Upper lobe of left lung (tissue), 6 donors: ENCODE data around the gene HMMR. TPM values are rescaled to one million over a fixed set of nuclear protein-coding genes. Genes with fewer than 3 reads are reported as not detected.

Source experiments
- ATAC-seq, 2 donors: fragments of 200-7000 bp; cut with Tn5 transposase; one replicate each; pipeline ENCODE4 v1.9.1; 2022; ENCODE audit warnings: mild to moderate bottlenecking in 2 of 2, moderate library complexity in 2 of 2; ENCODE audit not compliant: low FRiP score in 2 of 2
- DNase-seq, 2 donors: peaks; one replicate each; pipeline ENCODE4 v3.0.0-alpha.2; 2019 to 2020
- H3K27ac ChIP-seq, 4 donors: fragments of 200-600 bp; sonication (generic); one replicate each; pipeline ENCODE4 v1.5.1; 2016 to 2019
- H3K27me3 ChIP-seq, 4 donors: fragments of 200-600 bp; sonication (generic); one replicate each; pipeline ENCODE4 v1.5.1; 2017 to 2019
- H3K36me3 ChIP-seq, 4 donors: fragments of 200-600 bp; sonication (generic); one replicate each; pipeline ENCODE4 v1.5.1; 2016 to 2019
- H3K4me1 ChIP-seq, 4 donors: fragments of 200-600 bp; sonication (generic); one replicate each; pipeline ENCODE4 v1.5.1; 2018 to 2019
- H3K4me3 ChIP-seq, 4 donors: fragments of 200-600 bp; sonication (generic); one replicate each; pipeline ENCODE4 v1.5.1; 2017 to 2019; ENCODE audit warnings: mild to moderate bottlenecking in 2 of 4, moderate library complexity in 1 of 4
- H3K9me3 ChIP-seq, 4 donors: fragments of 200-600 bp; sonication (generic); one replicate each; pipeline ENCODE4 v1.5.1; 2018 to 2019
- CTCF ChIP-seq, 6 experiments: fragments of 450-650 bp in 4 of 6; fragments of 200-600 bp in 2 of 6; sonication (generic) in 2 of 6; IDR thresholded peaks; one replicate each; pipeline ENCODE4 v1.5.1; 2016 to 2019; ENCODE audit warnings: antibody characterized with exemption in 6 of 6
- EP300 ChIP-seq, 4 donors: sonication (generic); formaldehyde crosslinking; IDR thresholded peaks; one replicate each; pipeline ENCODE4 v1.5.1; 2017; ENCODE audit warnings: antibody characterized with exemption in 4 of 4, control low read depth in 2 of 4
- POLR2A ChIP-seq, 4 donors: fragments of 450-650 bp; IDR thresholded peaks; one replicate each; pipeline ENCODE4 v1.5.1; 2016 to 2017; ENCODE audit warnings: antibody characterized with exemption in 4 of 4, mild to moderate bottlenecking in 2 of 4
- POLR2AphosphoS5 ChIP-seq, 2 donors: sonication (generic); formaldehyde crosslinking; IDR thresholded peaks; one replicate each; pipeline ENCODE4 v1.5.1; 2017; ENCODE audit warnings: antibody characterized with exemption in 2 of 2
- WGBS, 2 donors: methylation state at CpG; one replicate each; pipeline ENCODE4 v1.1.5; 2017 to 2018; 5-methylcytosine and 5-hydroxymethylcytosine counted together
- total RNA-seq, 6 donors: library from RNA; depleted of rRNA in 4 of 6; stranded (reverse); fragments of >200 nt in 4 of 6; gene quantifications; one replicate each; pipeline versions ENCODE4 v1.1.0 to v1.2.1, GENCODE V29; 2016 to 2021
- donor health status: DM: no; HTN: no; CAD: no; lungs with moderate emphysema.
- donor health status: DM: no; HTN: yes; CAD: no; lungs with severe emphysema.

HMMR gene
- total RNA-seq, 6 donors from 2014 or later = 0.74 to 4.2 (median 1.9) TPM

- DNase-seq (no peak), ATAC-seq (no peak)
- no peak overlapping the region for H3K27ac ChIP-seq
- no peak overlapping the region for H3K4me3 ChIP-seq
- TF ChIP-seq POLR2AphosphoS5 (IDR thresholded peaks at IDR 0.05) (no peak), CTCF (IDR thresholded peaks at IDR 0.05) (no peak), POLR2A (IDR thresholded peaks at IDR 0.05) (no peak), EP300 (IDR thresholded peaks at IDR 0.05) (no peak)
- peaks cover 0 to 2% (median 0%) of the 10 kb centered on the region in 4 donors for H3K4me1 ChIP-seq
- no peaks in the 10 kb centered on the region for H3K27me3 ChIP-seq
- WGBS, 2 donors = 84 to 93% methylated on average over 6 of the region's 6 CpGs
- H3K9me3 ChIP-seq = no peaks in the 10 kb centered on the region
- peaks cover 18 to 74% (median 41%) of the 10 kb centered on the region in 4 donors for H3K36me3 ChIP-seq
Observed at GRCh38 chr5:163445345-163445744, 15.1 kb upstream of the HMMR start.

GRCh38 chr5:163447191-163447590 lies 13.2 kb upstream of the HMMR start:
- Histone ChIP-seq H3K36me3 (peaks cover 12 to 71% (median 36%) of the 10 kb centered on the region in 4 donors), H3K9me3 (no peaks in the 10 kb centered on the region), H3K4me1 (no peaks in the 10 kb centered on the region), H3K27ac (no peak overlapping the region), H3K4me3 (no peak overlapping the region), H3K27me3 (no peaks in the 10 kb centered on the region)
- DNase-seq (no peak), ATAC-seq (no peak)
- TF ChIP-seq POLR2AphosphoS5 (IDR thresholded peaks at IDR 0.05) = no peak
- no peak for TF ChIP-seq CTCF (IDR thresholded peaks at IDR 0.05)
- TF ChIP-seq POLR2A (IDR thresholded peaks at IDR 0.05) = no peak
- TF ChIP-seq EP300 (IDR thresholded peaks at IDR 0.05) = no peak

- no peaks in the 10 kb centered on the region for H3K4me1 ChIP-seq
Observed at GRCh38 chr5:163447875-163448274, 12.6 kb upstream of the HMMR start.

GRCh38 chr5:163448491-163448890 lies 11.9 kb upstream of the HMMR start:
- Histone ChIP-seq H3K4me3 (no peak overlapping the region), H3K27me3 (no peaks in the 10 kb centered on the region), H3K36me3 (peaks cover 7 to 71% (median 29%) of the 10 kb centered on the region in 4 donors), H3K27ac (no peak overlapping the region), H3K4me1 (no peaks in the 10 kb centered on the region), H3K9me3 (no peaks in the 10 kb centered on the region)
- DNase-seq = no peak
- no peak for TF ChIP-seq EP300 (IDR thresholded peaks at IDR 0.05)
- no peak for TF ChIP-seq POLR2A (IDR thresholded peaks at IDR 0.05)
- ATAC-seq = no peak

More at GRCh38 chr5:163447875-163448274, 12.6 kb upstream of the HMMR start:
- no peaks in the 10 kb centered on the region for H3K27me3 ChIP-seq
- H3K4me3 ChIP-seq = no peak overlapping the region
- H3K27ac ChIP-seq = no peak overlapping the region
- no peak for DNase-seq
- ATAC-seq = no peak
- TF ChIP-seq EP300 (IDR thresholded peaks at IDR 0.05) (no peak), POLR2AphosphoS5 (IDR thresholded peaks at IDR 0.05) (no peak), POLR2A (IDR thresholded peaks at IDR 0.05) (no peak), CTCF (IDR thresholded peaks at IDR 0.05) (no peak)
- H3K9me3 ChIP-seq = no peaks in the 10 kb centered on the region
- 85 to 88% methylated on average over 3 of the region's 3 CpGs for whole genome bisulfite sequencing, 2 donors
- peaks cover 10 to 71% (median 31%) of the 10 kb centered on the region in 4 donors for H3K36me3 ChIP-seq

GRCh38 chr5:163451489-163451888 lies 8.9 kb upstream of the HMMR start:
- no peaks in the 10 kb centered on the region for H3K27me3 ChIP-seq
- no peak overlapping the region for H3K4me3 ChIP-seq
- no peak overlapping the region for H3K27ac ChIP-seq
- no peaks in the 10 kb centered on the region for H3K4me1 ChIP-seq
- no peak for TF ChIP-seq EP300 (IDR thresholded peaks at IDR 0.05)
- TF ChIP-seq POLR2A (IDR thresholded peaks at IDR 0.05) = no peak
- TF ChIP-seq POLR2AphosphoS5 (IDR thresholded peaks at IDR 0.05) = no peak
- TF ChIP-seq CTCF (IDR thresholded peaks at IDR 0.05) = no peak
- no peaks in the 10 kb centered on the region for H3K9me3 ChIP-seq
- DNase-seq = no peak
- WGBS, 2 donors = 95 to 97% methylated on average over 6 to 8 of the region's 8 CpGs
- H3K36me3 ChIP-seq = peaks cover 4 to 64% (median 21%) of the 10 kb centered on the region in 4 donors
- no peak for ATAC-seq
